ENCODE data around the gene DLGAP5. TPM values are rescaled to one million over a fixed set of nuclear protein-coding genes. Genes with fewer than 3 reads are reported as not detected.

DLGAP5 gene
- total and polyA plus RNA-seq, 2 donors (not counting 1 experiment from before 2014, with no cell fraction given): 8.1 to 10.5 TPM

DNA sequence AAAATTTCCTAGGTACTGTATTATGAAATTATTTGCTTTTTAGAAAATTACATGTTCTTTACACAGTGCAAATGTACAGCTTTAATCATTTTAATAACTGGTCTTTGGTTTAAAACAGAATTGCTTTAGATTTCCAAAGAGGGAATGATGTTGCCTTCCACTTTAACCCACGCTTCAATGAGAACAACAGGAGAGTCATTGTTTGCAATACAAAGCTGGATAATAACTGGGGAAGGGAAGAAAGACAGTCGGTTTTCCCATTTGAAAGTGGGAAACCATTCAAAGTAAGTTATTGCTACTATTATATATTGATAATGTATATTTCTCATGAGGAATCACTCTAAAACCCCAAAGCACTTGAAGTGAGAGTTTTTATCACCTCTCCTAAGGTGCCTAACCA is 48.9 kb downstream of the DLGAP5 start:
- Histone ChIP-seq H3K79me2 (ENCODE audit: control insufficient read depth, insufficient read depth, low read length) (peaks cover 25% of the 10 kb centered on the region), H3K9ac (ENCODE audit: insufficient read depth, low read length) (no peak overlapping the region), H3K4me3 (replicated peaks in 1 of 4; ENCODE audit: control extremely low read depth in 1 of 4, insufficient read depth in 1 of 4, low read depth in 3 of 4, low read length in 4 of 4) (no peak overlapping the region), H3K27me3 (ENCODE audit: control insufficient read depth, insufficient read depth, low read length) (no peaks in the 10 kb centered on the region), H3K9me3 (ENCODE audit: control insufficient read depth, insufficient read depth, low read depth, low read length) (no peaks in the 10 kb centered on the region), H3K27ac (ENCODE audit: insufficient read depth, low read length) (no peak overlapping the region), H3K4me1 (ENCODE audit: control insufficient read depth, extremely low read depth, insufficient read depth, low read length) (peaks cover 4% of the 10 kb centered on the region), H4K20me1 (ENCODE audit: control insufficient read depth, extremely low read depth, insufficient read depth, low read length) (no peaks in the 10 kb centered on the region), H2AFZ (ENCODE audit: low read length) (no peak overlapping the region), H3K4me2 (ENCODE audit: extremely low read depth, insufficient read depth, low read length) (no peak overlapping the region), H3K36me3 (ENCODE audit: control insufficient read depth, insufficient read depth, low read length) (peaks cover 32% of the 10 kb centered on the region)
- TF ChIP-seq, protein P1, sequence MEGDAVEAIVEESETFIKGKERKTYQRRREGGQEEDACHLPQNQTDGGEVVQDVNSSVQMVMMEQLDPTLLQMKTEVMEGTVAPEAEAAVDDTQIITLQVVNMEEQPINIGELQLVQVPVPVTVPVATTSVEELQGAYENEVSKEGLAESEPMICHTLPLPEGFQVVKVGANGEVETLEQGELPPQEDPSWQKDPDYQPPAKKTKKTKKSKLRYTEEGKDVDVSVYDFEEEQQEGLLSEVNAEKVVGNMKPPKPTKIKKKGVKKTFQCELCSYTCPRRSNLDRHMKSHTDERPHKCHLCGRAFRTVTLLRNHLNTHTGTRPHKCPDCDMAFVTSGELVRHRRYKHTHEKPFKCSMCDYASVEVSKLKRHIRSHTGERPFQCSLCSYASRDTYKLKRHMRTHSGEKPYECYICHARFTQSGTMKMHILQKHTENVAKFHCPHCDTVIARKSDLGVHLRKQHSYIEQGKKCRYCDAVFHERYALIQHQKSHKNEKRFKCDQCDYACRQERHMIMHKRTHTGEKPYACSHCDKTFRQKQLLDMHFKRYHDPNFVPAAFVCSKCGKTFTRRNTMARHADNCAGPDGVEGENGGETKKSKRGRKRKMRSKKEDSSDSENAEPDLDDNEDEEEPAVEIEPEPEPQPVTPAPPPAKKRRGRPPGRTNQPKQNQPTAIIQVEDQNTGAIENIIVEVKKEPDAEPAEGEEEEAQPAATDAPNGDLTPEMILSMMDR (conservative IDR thresholded peaks at IDR 0.05 in 1 of 2, IDR thresholded peaks at IDR 0.05 in 1 of 2; ENCODE audit: low read depth in 1 of 2, low read length in 2 of 2): no peak
- TF ChIP-seq EZH2 (IDR thresholded peaks at IDR 0.05; ENCODE audit: low read length, missing control alignments): no peak
- no peak for DNase-seq (ENCODE audit: low read depth in 2 of 2)

DNA sequence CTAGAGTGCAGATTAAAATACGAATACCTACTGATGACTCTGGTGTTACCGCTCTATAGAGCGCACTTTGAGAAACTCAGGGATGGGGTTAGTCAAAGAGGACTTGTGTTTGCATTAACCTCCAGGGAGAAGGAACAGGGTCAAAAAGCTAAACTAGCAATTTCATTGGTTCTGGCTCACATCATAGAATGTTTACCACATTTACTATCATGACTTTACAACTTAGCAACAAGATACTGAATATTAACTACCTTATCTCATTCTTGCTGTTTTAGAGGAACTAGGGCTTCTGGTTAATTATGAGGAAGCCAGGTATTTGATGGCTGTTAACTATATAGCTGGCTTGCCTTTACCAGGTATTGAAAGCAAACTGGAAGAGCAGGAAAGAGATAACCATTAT is 49.6 kb downstream of the DLGAP5 start:
- Histone ChIP-seq H2AFZ (ENCODE audit: low read length) (no peak overlapping the region), H3K79me2 (ENCODE audit: control insufficient read depth, insufficient read depth, low read length) (peaks cover 30% of the 10 kb centered on the region), H3K4me1 (ENCODE audit: control insufficient read depth, extremely low read depth, insufficient read depth, low read length) (peaks cover 9% of the 10 kb centered on the region), H3K9me3 (ENCODE audit: control insufficient read depth, insufficient read depth, low read depth, low read length) (no peaks in the 10 kb centered on the region), H4K20me1 (ENCODE audit: control insufficient read depth, extremely low read depth, insufficient read depth, low read length) (no peaks in the 10 kb centered on the region), H3K4me3 (replicated peaks in 1 of 4; ENCODE audit: control extremely low read depth in 1 of 4, insufficient read depth in 1 of 4, low read depth in 3 of 4, low read length in 4 of 4) (no peak overlapping the region), H3K4me2 (ENCODE audit: extremely low read depth, insufficient read depth, low read length) (no peak overlapping the region), H3K9ac (ENCODE audit: insufficient read depth, low read length) (no peak overlapping the region), H3K27ac (ENCODE audit: insufficient read depth, low read length) (no peak overlapping the region), H3K27me3 (ENCODE audit: control insufficient read depth, insufficient read depth, low read length) (no peaks in the 10 kb centered on the region), H3K36me3 (ENCODE audit: control insufficient read depth, insufficient read depth, low read length) (peaks cover 32% of the 10 kb centered on the region)
- DNase-seq (ENCODE audit: low read depth in 2 of 2): no peak
- TF ChIP-seq, protein P1 (conservative IDR thresholded peaks at IDR 0.05 in 1 of 2, IDR thresholded peaks at IDR 0.05 in 1 of 2; ENCODE audit: low read depth in 1 of 2, low read length in 2 of 2): no peak
- no peak for TF ChIP-seq EZH2 (IDR thresholded peaks at IDR 0.05; ENCODE audit: low read length, missing control alignments)

- H2AFZ ChIP-seq (ENCODE audit: low read length): no peak overlapping the region
- H4K20me1 ChIP-seq (ENCODE audit: control insufficient read depth, extremely low read depth, insufficient read depth, low read length): no peaks in the 10 kb centered on the region
- no peak overlapping the region for H3K4me2 ChIP-seq (ENCODE audit: extremely low read depth, insufficient read depth, low read length)
- H3K4me1 ChIP-seq (ENCODE audit: control insufficient read depth, extremely low read depth, insufficient read depth, low read length): peaks cover 15% of the 10 kb centered on the region
- no peak for DNase-seq (ENCODE audit: low read depth in 2 of 2)
- H3K27me3 ChIP-seq (ENCODE audit: control insufficient read depth, insufficient read depth, low read length): no peaks in the 10 kb centered on the region
- TF ChIP-seq EZH2 (IDR thresholded peaks at IDR 0.05; ENCODE audit: low read length, missing control alignments): no peak
- TF ChIP-seq, protein P1 (conservative IDR thresholded peaks at IDR 0.05 in 1 of 2, IDR thresholded peaks at IDR 0.05 in 1 of 2; ENCODE audit: low read depth in 1 of 2, low read length in 2 of 2): no peak
- H3K9ac ChIP-seq (ENCODE audit: insufficient read depth, low read length): no peak overlapping the region
- no peaks in the 10 kb centered on the region for H3K9me3 ChIP-seq (ENCODE audit: control insufficient read depth, insufficient read depth, low read depth, low read length)
- H3K27ac ChIP-seq (ENCODE audit: insufficient read depth, low read length): no peak overlapping the region
- peaks cover 47% of the 10 kb centered on the region for H3K79me2 ChIP-seq (ENCODE audit: control insufficient read depth, insufficient read depth, low read length)
- H3K36me3 ChIP-seq (ENCODE audit: control insufficient read depth, insufficient read depth, low read length): peaks cover 31% of the 10 kb centered on the region
- no peak overlapping the region for H3K4me3 ChIP-seq (replicated peaks in 1 of 4; ENCODE audit: control extremely low read depth in 1 of 4, insufficient read depth in 1 of 4, low read depth in 3 of 4, low read length in 4 of 4)
Observed at GRCh38 chr14:55139696-55140509, 51.5 kb downstream of the DLGAP5 start.
